ENCODE data around the gene GALNT18.

DNA sequence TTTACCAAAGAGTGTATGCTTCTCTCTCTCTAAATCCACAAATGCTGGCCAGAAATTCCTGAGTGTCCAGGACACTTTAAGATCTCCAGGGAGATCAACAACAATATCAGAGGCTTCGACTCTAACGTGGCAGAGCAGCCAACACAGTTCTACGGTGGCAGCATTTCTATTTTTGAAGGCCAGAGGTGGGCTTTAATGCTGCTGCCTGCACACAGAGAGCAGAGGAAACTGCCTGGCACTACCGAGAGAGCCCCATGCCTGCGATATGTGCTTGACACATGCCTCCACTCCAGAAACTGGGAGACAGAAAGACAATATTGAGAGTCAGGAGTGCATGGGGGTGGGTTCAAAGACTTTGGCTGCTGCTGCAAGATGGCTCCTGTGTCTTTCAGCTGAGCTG, 48.8 kb upstream of the GALNT18 start:
- no peak for TF ChIP-seq POLR2A (IDR thresholded peaks at IDR 0.05; ENCODE audit: low read depth, low read length)
- TF ChIP-seq, protein P1, sequence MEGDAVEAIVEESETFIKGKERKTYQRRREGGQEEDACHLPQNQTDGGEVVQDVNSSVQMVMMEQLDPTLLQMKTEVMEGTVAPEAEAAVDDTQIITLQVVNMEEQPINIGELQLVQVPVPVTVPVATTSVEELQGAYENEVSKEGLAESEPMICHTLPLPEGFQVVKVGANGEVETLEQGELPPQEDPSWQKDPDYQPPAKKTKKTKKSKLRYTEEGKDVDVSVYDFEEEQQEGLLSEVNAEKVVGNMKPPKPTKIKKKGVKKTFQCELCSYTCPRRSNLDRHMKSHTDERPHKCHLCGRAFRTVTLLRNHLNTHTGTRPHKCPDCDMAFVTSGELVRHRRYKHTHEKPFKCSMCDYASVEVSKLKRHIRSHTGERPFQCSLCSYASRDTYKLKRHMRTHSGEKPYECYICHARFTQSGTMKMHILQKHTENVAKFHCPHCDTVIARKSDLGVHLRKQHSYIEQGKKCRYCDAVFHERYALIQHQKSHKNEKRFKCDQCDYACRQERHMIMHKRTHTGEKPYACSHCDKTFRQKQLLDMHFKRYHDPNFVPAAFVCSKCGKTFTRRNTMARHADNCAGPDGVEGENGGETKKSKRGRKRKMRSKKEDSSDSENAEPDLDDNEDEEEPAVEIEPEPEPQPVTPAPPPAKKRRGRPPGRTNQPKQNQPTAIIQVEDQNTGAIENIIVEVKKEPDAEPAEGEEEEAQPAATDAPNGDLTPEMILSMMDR (IDR thresholded peaks at IDR 0.05; ENCODE audit: extremely low read depth in 1 of 2, insufficient read depth in 1 of 2, low read depth in 1 of 2, low read length in 2 of 2) = no peak
- TF ChIP-seq EZH2 (IDR thresholded peaks at IDR 0.05; ENCODE audit: borderline replicate concordance, low read depth, low read length, severe bottlenecking) = no peak
- TF ChIP-seq, protein P2, sequence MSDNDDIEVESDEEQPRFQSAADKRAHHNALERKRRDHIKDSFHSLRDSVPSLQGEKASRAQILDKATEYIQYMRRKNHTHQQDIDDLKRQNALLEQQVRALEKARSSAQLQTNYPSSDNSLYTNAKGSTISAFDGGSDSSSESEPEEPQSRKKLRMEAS (IDR thresholded peaks at IDR 0.05; ENCODE audit: insufficient read depth, insufficient read length) = no peak
- TF ChIP-seq POLR2AphosphoS5 (IDR thresholded peaks at IDR 0.05; ENCODE audit: insufficient read depth, low read depth, low read length) = no peak
- TF ChIP-seq GATA2 (IDR thresholded peaks at IDR 0.05; ENCODE audit: insufficient read depth, insufficient read length, low read depth, low read length) = no peak
- no peak for TF ChIP-seq MYC (IDR thresholded peaks at IDR 0.05; ENCODE audit: low read depth, low read length)

All from endothelial cell of umbilical vein (primary cell).